ENCODE data around the gene ZDHHC8.

The ZDHHC8 gene

GRCh38 chr22:20113551-20114310 lies 17.9 kb upstream of the ZDHHC8 start:
- DNase-seq (ENCODE audit: low spot score), result no peak

- no peak for DNase-seq (ENCODE audit: low spot score)
Observed at GRCh38 chr22:20114506-20115475, 16.8 kb upstream of the ZDHHC8 start.

- no peak for DNase-seq (ENCODE audit: low spot score)
Observed at GRCh38 chr22:20115691-20116375, 15.8 kb upstream of the ZDHHC8 start, which contains the start of gene RANBP1. Gene RANBP1, plus strand, starts transcription at chr22:20116104. Its CDS starts 81 bp downstream, at chr22:20116185.

- DNase-seq (ENCODE audit: low spot score), result no peak
Observed at GRCh38 chr22:20116376-20116950, 15.1 kb upstream of the ZDHHC8 start.

GRCh38 chr22:20116951-20117632 lies 14.5 kb upstream of the ZDHHC8 start, which contains the start of gene TRMT2A:
Gene TRMT2A, minus strand, starts transcription at chr22:20117226. Its CDS starts 320 bp downstream, at chr22:20116906.
- peak; percentile 97 for DNase-seq (ENCODE audit: low spot score)

GRCh38 chr22:20117633-20118299 lies 13.8 kb upstream of the ZDHHC8 start:
- no peak for DNase-seq (ENCODE audit: low spot score)

- DNase-seq (ENCODE audit: low spot score), result no peak
Observed at GRCh38 chr22:20118300-20119020, 13.1 kb upstream of the ZDHHC8 start.

- no peak for DNase-seq (ENCODE audit: low spot score)
Observed at GRCh38 chr22:20121856-20122415, 9.7 kb upstream of the ZDHHC8 start.

- no peak for DNase-seq (ENCODE audit: low spot score)
Observed at GRCh38 chr22:20123366-20124082, 8.1 kb upstream of the ZDHHC8 start.

- DNase-seq (ENCODE audit: low spot score), result no peak
Observed at GRCh38 chr22:20124083-20124787, 7.4 kb upstream of the ZDHHC8 start.

GRCh38 chr22:20125201-20126174 lies 6.1 kb upstream of the ZDHHC8 start:
- no peak for DNase-seq (ENCODE audit: low spot score)

GRCh38 chr22:20126284-20127029 lies 5.1 kb upstream of the ZDHHC8 start:
- no peak for DNase-seq (ENCODE audit: low spot score)

GRCh38 chr22:20127318-20127868 lies 4.2 kb upstream of the ZDHHC8 start:
- DNase-seq (ENCODE audit: low spot score), result no peak

- no peak for DNase-seq (ENCODE audit: low spot score)
Observed at GRCh38 chr22:20127869-20128618, 3.6 kb upstream of the ZDHHC8 start.

GRCh38 chr22:20128619-20128901 lies 3.0 kb upstream of the ZDHHC8 start:
- DNase-seq (ENCODE audit: low spot score), result no peak

Measured in SK-N-DZ (cell line).